Stimulated activated CD4-positive, alpha-beta T cell treated with anti-CD3 and anti-CD28 coated beads, Interleukin-12 subunit alpha, Interleukin-12 subunit beta, amount 100 ng/mL, for 4 hours (primary cell): ENCODE measurements around the gene ID1.
"Not testable (repeated sequence)": the region's sequence is repeated elsewhere in the genome, so short reads cannot be mapped to it uniquely, and the experiment has no call there.

Experiments used
- DNase-seq: peaks from one replicate; pipeline ENCODE4 v3.0.0-alpha.2; 2020

Gene ID1

GRCh38 chr20:31638816-31639215, 33.7 kb downstream of the ID1 start:
- DNase-seq, result no peak

GRCh38 chr20:31640259-31640658, 35.2 kb downstream of the ID1 start:
- DNase-seq, result no peak

- no peak for DNase-seq
Observed at GRCh38 chr20:31641391-31641790, 36.3 kb downstream of the ID1 start.

- no peak for DNase-seq
Observed at GRCh38 chr20:31642837-31643236, 37.7 kb downstream of the ID1 start.

GRCh38 chr20:31643522-31643921, 38.4 kb downstream of the ID1 start:
- no peak for DNase-seq

- no peak for DNase-seq
Observed at GRCh38 chr20:31644701-31645100, 39.6 kb downstream of the ID1 start.

- DNase-seq, result not testable (repeated sequence)
Observed at GRCh38 chr20:31648104-31648503, 43.0 kb downstream of the ID1 start.

GRCh38 chr20:31652917-31653396, 47.9 kb downstream of the ID1 start:
- DNase-seq, result no peak

GRCh38 chr20:31653561-31653960, 48.5 kb downstream of the ID1 start:
- no peak for DNase-seq

- DNase-seq, result no peak
Observed at GRCh38 chr20:31654534-31654933, 49.4 kb downstream of the ID1 start.
